ENCODE results near the gene SCARB2.

The SCARB2 gene

GRCh38 chr4:76198411-76199237, 15.0 kb downstream of the SCARB2 start:
- no peak for DNase-seq (ENCODE audit: low read depth in 2 of 2)

GRCh38 chr4:76197971-76198410, 15.6 kb downstream of the SCARB2 start:
- DNase-seq (ENCODE audit: low read depth in 2 of 2), result no peak

- no peak for DNase-seq (ENCODE audit: low read depth in 2 of 2)
These were observed 16.4 kb downstream of the SCARB2 start for GRCh38 chr4:76197031-76197743.

- DNase-seq (ENCODE audit: low read depth in 2 of 2), result no peak
These were observed 17.2 kb downstream of the SCARB2 start for GRCh38 chr4:76196376-76196775.

GRCh38 chr4:76195326-76195725, 18.3 kb downstream of the SCARB2 start:
- no peak for DNase-seq (ENCODE audit: low read depth in 2 of 2)

GRCh38 chr4:76194325-76194724, 19.3 kb downstream of the SCARB2 start:
- no peak for DNase-seq (ENCODE audit: low read depth in 2 of 2)

- no peak for DNase-seq (ENCODE audit: low read depth in 2 of 2)
These were observed 21.4 kb downstream of the SCARB2 start for GRCh38 chr4:76192236-76192635.

GRCh38 chr4:76188557-76188956, 25.1 kb downstream of the SCARB2 start:
- DNase-seq (ENCODE audit: low read depth in 2 of 2), result no peak

- no peak for DNase-seq (ENCODE audit: low read depth in 2 of 2)
These were observed 25.5 kb downstream of the SCARB2 start for GRCh38 chr4:76188149-76188548.

GRCh38 chr4:76187152-76187551, 26.5 kb downstream of the SCARB2 start:
- DNase-seq (ENCODE audit: low read depth in 2 of 2), result no peak

GRCh38 chr4:76182463-76182862, 31.2 kb downstream of the SCARB2 start:
- DNase-seq (ENCODE audit: low read depth in 2 of 2), result no peak

- DNase-seq (ENCODE audit: low read depth in 2 of 2), result peak; percentile 72 to 79
These were observed 34.0 kb downstream of the SCARB2 start for GRCh38 chr4:76179398-76180318.

GRCh38 chr4:76178296-76178695, 35.3 kb downstream of the SCARB2 start:
- DNase-seq (ENCODE audit: low read depth in 2 of 2), result no peak

- no peak for DNase-seq (ENCODE audit: low read depth in 2 of 2)
These were observed 35.9 kb downstream of the SCARB2 start for GRCh38 chr4:76177709-76178108.

GRCh38 chr4:76175336-76175735, 38.3 kb downstream of the SCARB2 start:
- DNase-seq (ENCODE audit: low read depth in 2 of 2), result no peak

GRCh38 chr4:76174216-76174615, 39.4 kb downstream of the SCARB2 start:
- no peak for DNase-seq (ENCODE audit: low read depth in 2 of 2)

GRCh38 chr4:76168688-76169087, 44.9 kb downstream of the SCARB2 start:
- no peak for DNase-seq (ENCODE audit: low read depth in 2 of 2)

GRCh38 chr4:76166480-76166879, 47.1 kb downstream of the SCARB2 start:
- DNase-seq (ENCODE audit: low read depth in 2 of 2), result no peak

- DNase-seq (ENCODE audit: low read depth in 2 of 2), result no peak
These were observed 53.3 kb downstream of the SCARB2 start for GRCh38 chr4:76160355-76160754.

GRCh38 chr4:76156635-76157034, 57.0 kb downstream of the SCARB2 start:
- DNase-seq (ENCODE audit: low read depth in 2 of 2), result no peak

GRCh38 chr4:76155979-76156378, 57.6 kb downstream of the SCARB2 start:
- DNase-seq (ENCODE audit: low read depth in 2 of 2), result no peak

GRCh38 chr4:76153356-76153755, 60.3 kb downstream of the SCARB2 start:
- no peak for DNase-seq (ENCODE audit: low read depth in 2 of 2)
